ENCODE data around the gene BCAS1.
"Not testable (repeated sequence)": the region's sequence is repeated elsewhere in the genome, so short reads cannot be mapped to it uniquely, and the experiment has no call there.

BCAS1 gene

GRCh38 chr20:53940360-53940702 is 130.1 kb downstream of the BCAS1 start:
- H3K36me3 Mint-ChIP-seq (ENCODE audit: low read depth) = no peaks in the 10 kb centered on the region
- H3K9me3 Mint-ChIP-seq = no peaks in the 10 kb centered on the region
- H3K27me3 Mint-ChIP-seq (ENCODE audit: low read depth) = no peaks in the 10 kb centered on the region
- H3K4me1 Mint-ChIP-seq (ENCODE audit: low read depth) = peaks cover 46% of the 10 kb centered on the region
- H3K27ac Mint-ChIP-seq = peak overlapping the region; percentile 41
- no peak overlapping the region for H3K4me3 Mint-ChIP-seq
- no peak for DNase-seq (ENCODE audit: low spot score)

GRCh38 chr20:53939572-53940359 is 130.6 kb downstream of the BCAS1 start:
- peak; percentile 59 for DNase-seq (ENCODE audit: low spot score)
- Mint-ChIP-seq H3K36me3 (ENCODE audit: low read depth) (no peaks in the 10 kb centered on the region), H3K27ac (peak overlapping the region; percentile 41), H3K27me3 (ENCODE audit: low read depth) (no peaks in the 10 kb centered on the region), H3K4me1 (ENCODE audit: low read depth) (peaks cover 51% of the 10 kb centered on the region), H3K9me3 (no peaks in the 10 kb centered on the region), H3K4me3 (no peak overlapping the region)

GRCh38 chr20:53939190-53939571 is 131.2 kb downstream of the BCAS1 start:
- no peak overlapping the region for H3K27ac Mint-ChIP-seq
- H3K4me1 Mint-ChIP-seq (ENCODE audit: low read depth) = peaks cover 55% of the 10 kb centered on the region
- H3K9me3 Mint-ChIP-seq = no peaks in the 10 kb centered on the region
- H3K36me3 Mint-ChIP-seq (ENCODE audit: low read depth) = no peaks in the 10 kb centered on the region
- H3K4me3 Mint-ChIP-seq = no peak overlapping the region
- no peaks in the 10 kb centered on the region for H3K27me3 Mint-ChIP-seq (ENCODE audit: low read depth)
- no peak for DNase-seq (ENCODE audit: low spot score)

GRCh38 chr20:53938739-53939138 is 131.7 kb downstream of the BCAS1 start:
- H3K4me3 Mint-ChIP-seq = no peak overlapping the region
- H3K9me3 Mint-ChIP-seq = no peaks in the 10 kb centered on the region
- no peaks in the 10 kb centered on the region for H3K36me3 Mint-ChIP-seq (ENCODE audit: low read depth)
- DNase-seq (ENCODE audit: low spot score) = no peak
- no peak overlapping the region for H3K27ac Mint-ChIP-seq
- peaks cover 56% of the 10 kb centered on the region for H3K4me1 Mint-ChIP-seq (ENCODE audit: low read depth)
- H3K27me3 Mint-ChIP-seq (ENCODE audit: low read depth) = no peaks in the 10 kb centered on the region

- Mint-ChIP-seq H3K4me1 (ENCODE audit: low read depth) (peaks cover 59% of the 10 kb centered on the region), H3K4me3 (no peak overlapping the region), H3K27me3 (ENCODE audit: low read depth) (no peaks in the 10 kb centered on the region), H3K36me3 (ENCODE audit: low read depth) (no peaks in the 10 kb centered on the region), H3K27ac (no peak overlapping the region), H3K9me3 (no peaks in the 10 kb centered on the region)
- no peak for DNase-seq (ENCODE audit: low spot score)
Observed at GRCh38 chr20:53937929-53938367, 132.4 kb downstream of the BCAS1 start.

- no peaks in the 10 kb centered on the region for H3K9me3 Mint-ChIP-seq
- H3K27me3 Mint-ChIP-seq (ENCODE audit: low read depth) = no peaks in the 10 kb centered on the region
- H3K4me3 Mint-ChIP-seq = no peak overlapping the region
- H3K4me1 Mint-ChIP-seq (ENCODE audit: low read depth) = peaks cover 59% of the 10 kb centered on the region
- no peaks in the 10 kb centered on the region for H3K36me3 Mint-ChIP-seq (ENCODE audit: low read depth)
- DNase-seq (ENCODE audit: low spot score) = no peak
- H3K27ac Mint-ChIP-seq = no peak overlapping the region
Observed at GRCh38 chr20:53937339-53937741, 133.1 kb downstream of the BCAS1 start.

- Mint-ChIP-seq H3K4me1 (ENCODE audit: low read depth) (peaks cover 55% of the 10 kb centered on the region), H3K36me3 (ENCODE audit: low read depth) (no peaks in the 10 kb centered on the region), H3K9me3 (no peaks in the 10 kb centered on the region), H3K4me3 (peak overlapping the region; percentile 65), H3K27me3 (ENCODE audit: low read depth) (no peaks in the 10 kb centered on the region), H3K27ac (peak overlapping the region; percentile 90)
- no peak for DNase-seq (ENCODE audit: low spot score)
Observed at GRCh38 chr20:53935344-53936084, 134.9 kb downstream of the BCAS1 start.

- H3K36me3 Mint-ChIP-seq (ENCODE audit: low read depth) = no peaks in the 10 kb centered on the region
- peaks cover 55% of the 10 kb centered on the region for H3K4me1 Mint-ChIP-seq (ENCODE audit: low read depth)
Observed at GRCh38 chr20:53934421-53935343, 135.7 kb downstream of the BCAS1 start.

GRCh38 chr20:53933232-53933846 is 137.1 kb downstream of the BCAS1 start:
- no peak overlapping the region for H3K4me3 Mint-ChIP-seq
- no peaks in the 10 kb centered on the region for H3K27me3 Mint-ChIP-seq (ENCODE audit: low read depth)
- no peaks in the 10 kb centered on the region for H3K36me3 Mint-ChIP-seq (ENCODE audit: low read depth)
- peak overlapping the region; percentile 45 for H3K27ac Mint-ChIP-seq
- no peak for DNase-seq (ENCODE audit: low spot score)
- peaks cover 48% of the 10 kb centered on the region for H3K4me1 Mint-ChIP-seq (ENCODE audit: low read depth)
- H3K9me3 Mint-ChIP-seq = no peaks in the 10 kb centered on the region

More at GRCh38 chr20:53934421-53935343, 135.7 kb downstream of the BCAS1 start:
- peak; percentile 20 for DNase-seq (ENCODE audit: low spot score)
- Mint-ChIP-seq H3K4me3 (peak overlapping the region; percentile 60), H3K27me3 (ENCODE audit: low read depth) (no peaks in the 10 kb centered on the region), H3K27ac (peak overlapping the region; percentile 85), H3K9me3 (no peaks in the 10 kb centered on the region)

- H3K27ac Mint-ChIP-seq; H3K36me3 Mint-ChIP-seq (ENCODE audit: low read depth); H3K27me3 Mint-ChIP-seq (ENCODE audit: low read depth); DNase-seq (ENCODE audit: low spot score); H3K4me3 Mint-ChIP-seq; H3K9me3 Mint-ChIP-seq: not testable (repeated sequence)
- peaks cover 43% of the 10 kb centered on the region for H3K4me1 Mint-ChIP-seq (ENCODE audit: low read depth)
Observed at GRCh38 chr20:53932655-53933192, 137.7 kb downstream of the BCAS1 start.

- Mint-ChIP-seq H3K27me3 (ENCODE audit: low read depth) (no peaks in the 10 kb centered on the region), H3K4me1 (ENCODE audit: low read depth) (peaks cover 48% of the 10 kb centered on the region), H3K9me3 (no peaks in the 10 kb centered on the region), H3K27ac (no peak overlapping the region), H3K4me3 (no peak overlapping the region), H3K36me3 (ENCODE audit: low read depth) (no peaks in the 10 kb centered on the region)
- no peak for DNase-seq (ENCODE audit: low spot score)
Observed at GRCh38 chr20:53931597-53931996, 138.8 kb downstream of the BCAS1 start.

- H3K36me3 Mint-ChIP-seq (ENCODE audit: low read depth) = no peaks in the 10 kb centered on the region
- H3K4me3 Mint-ChIP-seq = no peak overlapping the region
- H3K27me3 Mint-ChIP-seq (ENCODE audit: low read depth) = no peaks in the 10 kb centered on the region
- H3K9me3 Mint-ChIP-seq = no peaks in the 10 kb centered on the region
- DNase-seq (ENCODE audit: low spot score) = no peak
- H3K27ac Mint-ChIP-seq = no peak overlapping the region
- peaks cover 55% of the 10 kb centered on the region for H3K4me1 Mint-ChIP-seq (ENCODE audit: low read depth)
Observed at GRCh38 chr20:53930651-53931504, 139.5 kb downstream of the BCAS1 start.
